ENCODE measurements around the gene HOXA10. TPM values are rescaled to one million over a fixed set of nuclear protein-coding genes. Genes with fewer than 3 reads are reported as not detected.
A peak's percentile ranks its signal among the peaks of the same experiment; 100 is the strongest.

The HOXA10 gene
- total and polyA plus RNA-seq, 2 experiments from 2014 or later, result 7.7 to 15.1 TPM

GRCh38 chr7:27204851-27205322, 30.8 kb upstream of the HOXA10 start:
- Histone ChIP-seq H2AFZ (peak overlapping the region; percentile 38), H3K27me3 (peaks cover 85% of the 10 kb centered on the region), H3K36me3 (replicated peaks; ENCODE audit: insufficient read depth, low read depth) (no peaks in the 10 kb centered on the region), H3K9me2 (replicated peaks; ENCODE audit: insufficient read depth) (no peaks in the 10 kb centered on the region), H3K4me2 (peak overlapping the region; percentile 90), H3K79me2 (peaks cover 66% of the 10 kb centered on the region), H3K4me1 (ENCODE audit: insufficient read depth) (peaks cover 4% of the 10 kb centered on the region), H3K4me3 (peak overlapping the region; percentile 18), H4K20me1 (ENCODE audit: insufficient read depth, poor library complexity, severe bottlenecking) (no peaks in the 10 kb centered on the region), H3K27ac (peak overlapping the region; percentile 82), H3K9me3 (ENCODE audit: low read depth) (no peaks in the 10 kb centered on the region)
- no peak for DNase-seq (ENCODE audit: low spot score)
- TF ChIP-seq CTCF (IDR thresholded peaks at IDR 0.05; ENCODE audit: poor library complexity) (no peak), EZH2 (IDR thresholded peaks at IDR 0.05; ENCODE audit: borderline replicate concordance) (no peak)
- 4% methylated on average over 40 of the region's 41 CpGs for WGBS (ENCODE audit: low lambda C conversion rate, missing lambda C conversion rate)

GRCh38 chr7:27203964-27204594, 30.0 kb upstream of the HOXA10 start:
- peaks cover 2% of the 10 kb centered on the region for H4K20me1 ChIP-seq (ENCODE audit: insufficient read depth, poor library complexity, severe bottlenecking)
- peak overlapping the region; percentile 82 for H3K27ac ChIP-seq
- peak overlapping the region; percentile 18 for H3K4me3 ChIP-seq
- no peak overlapping the region for H2AFZ ChIP-seq
- H3K9me2 ChIP-seq (replicated peaks; ENCODE audit: insufficient read depth), result no peaks in the 10 kb centered on the region
- TF ChIP-seq EZH2phosphoT487 (IDR thresholded peaks at IDR 0.05; ENCODE audit: low read depth, severe bottlenecking, unreplicated experiment) (peak; percentile 52), CTCF (IDR thresholded peaks at IDR 0.05; ENCODE audit: poor library complexity) (no peak)
- no peaks in the 10 kb centered on the region for H3K36me3 ChIP-seq (replicated peaks; ENCODE audit: insufficient read depth, low read depth)
- DNase-seq (ENCODE audit: low spot score), result no peak
- no peaks in the 10 kb centered on the region for H3K9me3 ChIP-seq (ENCODE audit: low read depth)
- H3K27me3 ChIP-seq, result peaks cover 88% of the 10 kb centered on the region
- 37% methylated on average over 4 of the region's 4 CpGs for WGBS (ENCODE audit: low lambda C conversion rate, missing lambda C conversion rate)
- H3K4me2 ChIP-seq, result peak overlapping the region; percentile 90
- peaks cover 65% of the 10 kb centered on the region for H3K79me2 ChIP-seq
- H3K4me1 ChIP-seq (ENCODE audit: insufficient read depth), result peaks cover 4% of the 10 kb centered on the region

- H3K36me3 ChIP-seq (replicated peaks; ENCODE audit: insufficient read depth, low read depth), result no peaks in the 10 kb centered on the region
- H3K4me2 ChIP-seq, result peak overlapping the region; percentile 90
- 33% methylated on average over 10 of the region's 10 CpGs for WGBS (ENCODE audit: low lambda C conversion rate, missing lambda C conversion rate)
- no peak overlapping the region for H2AFZ ChIP-seq
- peaks cover 4% of the 10 kb centered on the region for H3K4me1 ChIP-seq (ENCODE audit: insufficient read depth)
- H4K20me1 ChIP-seq (ENCODE audit: insufficient read depth, poor library complexity, severe bottlenecking), result peaks cover 9% of the 10 kb centered on the region
- H3K9me3 ChIP-seq (ENCODE audit: low read depth), result no peaks in the 10 kb centered on the region
- peaks cover 65% of the 10 kb centered on the region for H3K79me2 ChIP-seq
- no peak for DNase-seq (ENCODE audit: low spot score)
- peaks cover 89% of the 10 kb centered on the region for H3K27me3 ChIP-seq
- TF ChIP-seq EZH2phosphoT487 (IDR thresholded peaks at IDR 0.05; ENCODE audit: low read depth, severe bottlenecking, unreplicated experiment) (no peak), EZH2 (IDR thresholded peaks at IDR 0.05; ENCODE audit: borderline replicate concordance) (no peak), CTCF (IDR thresholded peaks at IDR 0.05; ENCODE audit: poor library complexity) (no peak)
- H3K27ac ChIP-seq, result peak overlapping the region; percentile 82
- H3K9me2 ChIP-seq (replicated peaks; ENCODE audit: insufficient read depth), result no peaks in the 10 kb centered on the region
- H3K4me3 ChIP-seq, result peak overlapping the region; percentile 25
Measured at GRCh38 chr7:27203365-27203953, 29.3 kb upstream of the HOXA10 start.
